ENCODE data around the gene ZNF335. TPM values are rescaled to one million over a fixed set of nuclear protein-coding genes. Genes with fewer than 3 reads are reported as not detected.
"Not testable (repeated sequence)": the region's sequence is repeated elsewhere in the genome, so short reads cannot be mapped to it uniquely, and the experiment has no call there.

Gene ZNF335
- total RNA-seq, 1 experiment from 2014 or later: 26.9 TPM

GRCh38 chr20:45959126-45959525 is 12.9 kb downstream of the ZNF335 start:
- no peak for TF ChIP-seq CTCF (IDR thresholded peaks at IDR 0.05; ENCODE audit: unreplicated experiment)
- no peaks in the 10 kb centered on the region for H3K9me3 Mint-ChIP-seq (ENCODE audit: unreplicated experiment)
- CTCF ChIA-PET: interaction anchor here (2.0 to 6.1 kb wide), 2 partner anchors 10 to 160 kb away, joined by 10 to 76 read pairs; no protein-coding TSS in a partner anchor
- H3K27ac Mint-ChIP-seq (ENCODE audit: low read depth, unreplicated experiment): no peak overlapping the region
- H3K4me1 Mint-ChIP-seq (ENCODE audit: insufficient read depth, unreplicated experiment): no peaks in the 10 kb centered on the region
- DNase-seq (ENCODE audit: unreplicated experiment): no peak
- intact Hi-C loops (cut with micrococcal nuclease): no loop called here
- POLR2A ChIA-PET: interaction anchor here (0.7 to 3.4 kb wide), 8 partner anchors 9 to 125 kb away, joined by 3 to 29 read pairs (median 4); partner anchors contain the start of genes CTSA, NEURL2, SNX21 and ZNF335
- H3K4me3 Mint-ChIP-seq (ENCODE audit: unreplicated experiment): no peak overlapping the region
- H3K36me3 Mint-ChIP-seq (ENCODE audit: insufficient read depth, unreplicated experiment): peaks cover 68% of the 10 kb centered on the region
- H3K27me3 Mint-ChIP-seq (ENCODE audit: insufficient read depth, unreplicated experiment): no peaks in the 10 kb centered on the region
- no TSS peak for BruUV-seq (replicated peaks)

GRCh38 chr20:45958593-45958992 is 13.4 kb downstream of the ZNF335 start:
- ChIA-PET CTCF (interaction anchor here (0.6 to 6.1 kb wide), 4 partner anchors 11 to 575 kb away, joined by 3 to 76 read pairs (median 7); no protein-coding TSS in a partner anchor), POLR2A (interaction anchor here (0.7 to 3.4 kb wide), 9 partner anchors 10 to 1660 kb away, joined by 3 to 29 read pairs (median 6); partner anchors contain the start of genes CTSA, NEURL2, PCIF1 and SNX21)
- BruUV-seq (replicated peaks): no TSS peak
- TF ChIP-seq CTCF (IDR thresholded peaks at IDR 0.05; ENCODE audit: unreplicated experiment): no peak
- H3K4me3 Mint-ChIP-seq (ENCODE audit: unreplicated experiment): no peak overlapping the region
- DNase-seq (ENCODE audit: unreplicated experiment): no peak
- H3K27ac Mint-ChIP-seq (ENCODE audit: low read depth, unreplicated experiment): no peak overlapping the region
- H3K9me3 Mint-ChIP-seq (ENCODE audit: unreplicated experiment): no peaks in the 10 kb centered on the region
- H3K27me3 Mint-ChIP-seq (ENCODE audit: insufficient read depth, unreplicated experiment): no peaks in the 10 kb centered on the region
- no peaks in the 10 kb centered on the region for H3K4me1 Mint-ChIP-seq (ENCODE audit: insufficient read depth, unreplicated experiment)
- intact Hi-C loops (cut with micrococcal nuclease): no loop called here
- peaks cover 67% of the 10 kb centered on the region for H3K36me3 Mint-ChIP-seq (ENCODE audit: insufficient read depth, unreplicated experiment)

GRCh38 chr20:45957021-45957941 is 14.7 kb downstream of the ZNF335 start:
- no peak for TF ChIP-seq CTCF (IDR thresholded peaks at IDR 0.05; ENCODE audit: unreplicated experiment)
- H3K9me3 Mint-ChIP-seq (ENCODE audit: unreplicated experiment): no peaks in the 10 kb centered on the region
- H3K27ac Mint-ChIP-seq (ENCODE audit: low read depth, unreplicated experiment): no peak overlapping the region
- DNase-seq (ENCODE audit: unreplicated experiment): no peak
- ChIA-PET POLR2A (interaction anchor here (0.6 to 3.4 kb wide), 6 partner anchors 8 to 159 kb away, joined by 3 to 29 read pairs (median 6); partner anchors contain the start of genes PCIF1, SNX21 and ZNF335), CTCF (interaction anchor here (0.7 to 6.1 kb wide), 4 partner anchors 12 to 158 kb away, joined by 4 to 76 read pairs (median 8); no protein-coding TSS in a partner anchor)
- no TSS peak for BruUV-seq (replicated peaks)
- H3K4me3 Mint-ChIP-seq (ENCODE audit: unreplicated experiment): no peak overlapping the region
- H3K36me3 Mint-ChIP-seq (ENCODE audit: insufficient read depth, unreplicated experiment): peaks cover 65% of the 10 kb centered on the region
- intact Hi-C loops (cut with micrococcal nuclease): no loop called here
- H3K27me3 Mint-ChIP-seq (ENCODE audit: insufficient read depth, unreplicated experiment): no peaks in the 10 kb centered on the region
- H3K4me1 Mint-ChIP-seq (ENCODE audit: insufficient read depth, unreplicated experiment): no peaks in the 10 kb centered on the region

- BruUV-seq (replicated peaks); DNase-seq (ENCODE audit: unreplicated experiment); H3K27ac Mint-ChIP-seq (ENCODE audit: low read depth, unreplicated experiment); intact Hi-C loops (cut with micrococcal nuclease); H3K27me3 Mint-ChIP-seq (ENCODE audit: insufficient read depth, unreplicated experiment); H3K4me1 Mint-ChIP-seq (ENCODE audit: insufficient read depth, unreplicated experiment); H3K4me3 Mint-ChIP-seq (ENCODE audit: unreplicated experiment); POLR2A ChIA-PET; H3K9me3 Mint-ChIP-seq (ENCODE audit: unreplicated experiment); CTCF ChIA-PET: not testable (repeated sequence)
- H3K36me3 Mint-ChIP-seq (ENCODE audit: insufficient read depth, unreplicated experiment): peaks cover 64% of the 10 kb centered on the region
These were observed 15.7 kb downstream of the ZNF335 start for GRCh38 chr20:45956326-45956725.
